Measurements from ENCODE around the gene PTPRK. TPM values are rescaled to one million over a fixed set of nuclear protein-coding genes. Genes with fewer than 3 reads are reported as not detected.

PTPRK gene
- total and polyA plus RNA-seq, 2 experiments from 2014 or later = 26.9 to 56.4 TPM

DNA sequence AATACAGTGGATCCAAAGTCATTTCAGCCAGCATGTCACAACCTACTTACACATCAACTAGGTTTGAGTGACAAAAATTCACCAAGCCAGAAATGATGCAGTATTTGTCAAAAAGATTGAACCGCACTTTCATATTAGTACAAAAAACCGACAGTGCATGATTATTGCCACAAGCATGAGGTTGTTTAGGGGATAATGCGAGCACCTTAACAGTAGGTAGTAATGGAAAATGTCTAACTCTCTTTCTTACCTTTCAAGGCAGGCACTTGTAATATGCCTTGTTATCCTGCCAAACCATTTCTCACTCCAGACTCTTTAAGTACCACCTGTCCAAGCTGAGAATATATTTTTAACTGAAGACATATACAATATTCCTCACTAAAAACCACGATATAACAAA lies 349.2 kb downstream of the PTPRK start (continued):
- TF ChIP-seq CREB1 (CRISPR knock-in tag; IDR thresholded peaks at IDR 0.05; ENCODE audit: low read depth) (no peak), POLR2AphosphoS5 (IDR thresholded peaks at IDR 0.05; ENCODE audit: low read depth) (no peak), ZNF114 (CRISPR knock-in tag; IDR thresholded peaks at IDR 0.05) (no peak)
- TF ChIP-seq, protein P1, sequence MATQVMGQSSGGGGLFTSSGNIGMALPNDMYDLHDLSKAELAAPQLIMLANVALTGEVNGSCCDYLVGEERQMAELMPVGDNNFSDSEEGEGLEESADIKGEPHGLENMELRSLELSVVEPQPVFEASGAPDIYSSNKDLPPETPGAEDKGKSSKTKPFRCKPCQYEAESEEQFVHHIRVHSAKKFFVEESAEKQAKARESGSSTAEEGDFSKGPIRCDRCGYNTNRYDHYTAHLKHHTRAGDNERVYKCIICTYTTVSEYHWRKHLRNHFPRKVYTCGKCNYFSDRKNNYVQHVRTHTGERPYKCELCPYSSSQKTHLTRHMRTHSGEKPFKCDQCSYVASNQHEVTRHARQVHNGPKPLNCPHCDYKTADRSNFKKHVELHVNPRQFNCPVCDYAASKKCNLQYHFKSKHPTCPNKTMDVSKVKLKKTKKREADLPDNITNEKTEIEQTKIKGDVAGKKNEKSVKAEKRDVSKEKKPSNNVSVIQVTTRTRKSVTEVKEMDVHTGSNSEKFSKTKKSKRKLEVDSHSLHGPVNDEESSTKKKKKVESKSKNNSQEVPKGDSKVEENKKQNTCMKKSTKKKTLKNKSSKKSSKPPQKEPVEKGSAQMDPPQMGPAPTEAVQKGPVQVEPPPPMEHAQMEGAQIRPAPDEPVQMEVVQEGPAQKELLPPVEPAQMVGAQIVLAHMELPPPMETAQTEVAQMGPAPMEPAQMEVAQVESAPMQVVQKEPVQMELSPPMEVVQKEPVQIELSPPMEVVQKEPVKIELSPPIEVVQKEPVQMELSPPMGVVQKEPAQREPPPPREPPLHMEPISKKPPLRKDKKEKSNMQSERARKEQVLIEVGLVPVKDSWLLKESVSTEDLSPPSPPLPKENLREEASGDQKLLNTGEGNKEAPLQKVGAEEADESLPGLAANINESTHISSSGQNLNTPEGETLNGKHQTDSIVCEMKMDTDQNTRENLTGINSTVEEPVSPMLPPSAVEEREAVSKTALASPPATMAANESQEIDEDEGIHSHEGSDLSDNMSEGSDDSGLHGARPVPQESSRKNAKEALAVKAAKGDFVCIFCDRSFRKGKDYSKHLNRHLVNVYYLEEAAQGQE (IDR thresholded peaks at IDR 0.05; ENCODE audit: unreplicated experiment) = no peak

DNA sequence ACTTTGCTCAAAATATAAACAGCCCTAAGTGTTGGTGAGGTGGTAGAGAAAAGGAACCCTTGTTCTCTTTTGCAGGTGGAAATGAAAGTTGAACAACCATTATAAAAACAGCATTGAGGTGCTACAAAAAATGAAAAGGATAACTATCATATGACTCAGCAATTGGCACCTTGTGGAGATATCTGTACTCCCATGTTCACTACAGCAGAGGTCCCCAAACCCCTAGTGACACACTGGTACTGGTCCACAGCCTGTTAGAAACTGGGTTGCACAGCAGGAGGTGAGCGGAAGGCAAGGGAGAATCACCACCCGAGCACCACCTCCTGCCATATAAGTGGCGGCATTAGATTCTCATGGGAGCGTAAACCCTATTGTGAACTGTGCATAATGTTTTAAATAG lies 352.2 kb downstream of the PTPRK start:
- H3K27me3 ChIP-seq (ENCODE audit: insufficient read depth) = no peaks in the 10 kb centered on the region
- no peaks in the 10 kb centered on the region for H3K9me2 ChIP-seq (ENCODE audit: insufficient read depth)
- H3F3A ChIP-seq (replicated peaks; ENCODE audit: low read depth) = no peaks in the 10 kb centered on the region
- no peaks in the 10 kb centered on the region for H4K20me1 ChIP-seq (replicated peaks; ENCODE audit: insufficient read depth)
- DNase-seq (ENCODE audit: low spot score) (no peak), ATAC-seq (no peak)
- no peak overlapping the region for H3K4me2 ChIP-seq
- H2AFZ ChIP-seq = no peak overlapping the region
- no peak overlapping the region for H3K4me3 ChIP-seq
- H3K4me1 ChIP-seq (ENCODE audit: insufficient read depth) = no peaks in the 10 kb centered on the region
- no peak overlapping the region for H3K27ac ChIP-seq (ENCODE audit: low read depth)
- H3K36me3 ChIP-seq (ENCODE audit: insufficient read depth) = no peaks in the 10 kb centered on the region
- H3K4me1 Mint-ChIP-seq = no peaks in the 10 kb centered on the region
- H3K4me3 Mint-ChIP-seq = no peak overlapping the region
- H3K27me3 Mint-ChIP-seq (ENCODE audit: insufficient read depth, low read depth, poor library complexity) = no peaks in the 10 kb centered on the region
- H3K27ac Mint-ChIP-seq = no peak overlapping the region; the same call in 1 of the 2 replicates
- no peaks in the 10 kb centered on the region for H3K36me3 Mint-ChIP-seq (ENCODE audit: low read depth)
- no peaks in the 10 kb centered on the region for H3K79me2 ChIP-seq (replicated peaks; ENCODE audit: insufficient read depth)
- no peaks in the 10 kb centered on the region for H3K9me3 Mint-ChIP-seq
- TF ChIP-seq JUNB (IDR thresholded peaks at IDR 0.05; ENCODE audit: unreplicated experiment) (no peak), STAT1 (IDR thresholded peaks at IDR 0.05; ENCODE audit: unreplicated experiment) (no peak), EZH2phosphoT487 (IDR thresholded peaks at IDR 0.05; ENCODE audit: unreplicated experiment) (no peak), EZH2 (IDR thresholded peaks at IDR 0.05; ENCODE audit: low read depth, unreplicated experiment) (no peak), ZNF114 (CRISPR knock-in tag; IDR thresholded peaks at IDR 0.05) (no peak)
- TF ChIP-seq, protein P2, sequence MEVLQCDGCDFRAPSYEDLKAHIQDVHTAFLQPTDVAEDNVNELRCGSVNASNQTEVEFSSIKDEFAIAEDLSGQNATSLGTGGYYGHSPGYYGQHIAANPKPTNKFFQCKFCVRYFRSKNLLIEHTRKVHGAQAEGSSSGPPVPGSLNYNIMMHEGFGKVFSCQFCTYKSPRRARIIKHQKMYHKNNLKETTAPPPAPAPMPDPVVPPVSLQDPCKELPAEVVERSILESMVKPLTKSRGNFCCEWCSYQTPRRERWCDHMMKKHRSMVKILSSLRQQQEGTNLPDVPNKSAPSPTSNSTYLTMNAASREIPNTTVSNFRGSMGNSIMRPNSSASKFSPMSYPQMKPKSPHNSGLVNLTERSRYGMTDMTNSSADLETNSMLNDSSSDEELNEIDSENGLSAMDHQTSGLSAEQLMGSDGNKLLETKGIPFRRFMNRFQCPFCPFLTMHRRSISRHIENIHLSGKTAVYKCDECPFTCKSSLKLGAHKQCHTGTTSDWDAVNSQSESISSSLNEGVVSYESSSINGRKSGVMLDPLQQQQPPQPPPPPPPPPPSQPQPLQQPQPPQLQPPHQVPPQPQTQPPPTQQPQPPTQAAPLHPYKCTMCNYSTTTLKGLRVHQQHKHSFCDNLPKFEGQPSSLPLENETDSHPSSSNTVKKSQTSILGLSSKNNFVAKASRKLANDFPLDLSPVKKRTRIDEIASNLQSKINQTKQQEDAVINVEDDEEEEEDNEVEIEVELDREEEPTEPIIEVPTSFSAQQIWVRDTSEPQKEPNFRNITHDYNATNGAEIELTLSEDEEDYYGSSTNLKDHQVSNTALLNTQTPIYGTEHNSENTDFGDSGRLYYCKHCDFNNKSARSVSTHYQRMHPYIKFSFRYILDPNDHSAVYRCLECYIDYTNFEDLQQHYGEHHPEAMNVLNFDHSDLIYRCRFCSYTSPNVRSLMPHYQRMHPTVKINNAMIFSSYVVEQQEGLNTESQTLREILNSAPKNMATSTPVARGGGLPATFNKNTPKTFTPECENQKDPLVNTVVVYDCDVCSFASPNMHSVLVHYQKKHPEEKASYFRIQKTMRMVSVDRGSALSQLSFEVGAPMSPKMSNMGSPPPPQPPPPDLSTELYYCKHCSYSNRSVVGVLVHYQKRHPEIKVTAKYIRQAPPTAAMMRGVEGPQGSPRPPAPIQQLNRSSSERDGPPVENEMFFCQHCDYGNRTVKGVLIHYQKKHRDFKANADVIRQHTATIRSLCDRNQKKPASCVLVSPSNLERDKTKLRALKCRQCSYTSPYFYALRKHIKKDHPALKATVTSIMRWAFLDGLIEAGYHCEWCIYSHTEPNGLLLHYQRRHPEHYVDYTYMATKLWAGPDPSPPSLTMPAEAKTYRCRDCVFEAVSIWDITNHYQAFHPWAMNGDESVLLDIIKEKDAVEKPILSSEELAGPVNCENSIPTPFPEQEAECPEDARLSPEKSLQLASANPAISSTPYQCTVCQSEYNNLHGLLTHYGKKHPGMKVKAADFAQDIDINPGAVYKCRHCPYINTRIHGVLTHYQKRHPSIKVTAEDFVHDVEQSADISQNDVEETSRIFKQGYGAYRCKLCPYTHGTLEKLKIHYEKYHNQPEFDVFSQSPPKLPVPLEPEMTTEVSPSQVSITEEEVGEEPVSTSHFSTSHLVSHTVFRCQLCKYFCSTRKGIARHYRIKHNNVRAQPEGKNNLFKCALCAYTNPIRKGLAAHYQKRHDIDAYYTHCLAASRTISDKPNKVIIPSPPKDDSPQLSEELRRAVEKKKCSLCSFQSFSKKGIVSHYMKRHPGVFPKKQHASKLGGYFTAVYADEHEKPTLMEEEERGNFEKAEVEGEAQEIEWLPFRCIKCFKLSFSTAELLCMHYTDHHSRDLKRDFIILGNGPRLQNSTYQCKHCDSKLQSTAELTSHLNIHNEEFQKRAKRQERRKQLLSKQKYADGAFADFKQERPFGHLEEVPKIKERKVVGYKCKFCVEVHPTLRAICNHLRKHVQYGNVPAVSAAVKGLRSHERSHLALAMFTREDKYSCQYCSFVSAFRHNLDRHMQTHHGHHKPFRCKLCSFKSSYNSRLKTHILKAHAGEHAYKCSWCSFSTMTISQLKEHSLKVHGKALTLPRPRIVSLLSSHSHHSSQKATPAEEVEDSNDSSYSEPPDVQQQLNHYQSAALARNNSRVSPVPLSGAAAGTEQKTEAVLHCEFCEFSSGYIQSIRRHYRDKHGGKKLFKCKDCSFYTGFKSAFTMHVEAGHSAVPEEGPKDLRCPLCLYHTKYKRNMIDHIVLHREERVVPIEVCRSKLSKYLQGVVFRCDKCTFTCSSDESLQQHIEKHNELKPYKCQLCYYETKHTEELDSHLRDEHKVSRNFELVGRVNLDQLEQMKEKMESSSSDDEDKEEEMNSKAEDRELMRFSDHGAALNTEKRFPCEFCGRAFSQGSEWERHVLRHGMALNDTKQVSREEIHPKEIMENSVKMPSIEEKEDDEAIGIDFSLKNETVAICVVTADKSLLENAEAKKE (CRISPR knock-in tag; IDR thresholded peaks at IDR 0.05) = no peak
- TF ChIP-seq, protein P3, sequence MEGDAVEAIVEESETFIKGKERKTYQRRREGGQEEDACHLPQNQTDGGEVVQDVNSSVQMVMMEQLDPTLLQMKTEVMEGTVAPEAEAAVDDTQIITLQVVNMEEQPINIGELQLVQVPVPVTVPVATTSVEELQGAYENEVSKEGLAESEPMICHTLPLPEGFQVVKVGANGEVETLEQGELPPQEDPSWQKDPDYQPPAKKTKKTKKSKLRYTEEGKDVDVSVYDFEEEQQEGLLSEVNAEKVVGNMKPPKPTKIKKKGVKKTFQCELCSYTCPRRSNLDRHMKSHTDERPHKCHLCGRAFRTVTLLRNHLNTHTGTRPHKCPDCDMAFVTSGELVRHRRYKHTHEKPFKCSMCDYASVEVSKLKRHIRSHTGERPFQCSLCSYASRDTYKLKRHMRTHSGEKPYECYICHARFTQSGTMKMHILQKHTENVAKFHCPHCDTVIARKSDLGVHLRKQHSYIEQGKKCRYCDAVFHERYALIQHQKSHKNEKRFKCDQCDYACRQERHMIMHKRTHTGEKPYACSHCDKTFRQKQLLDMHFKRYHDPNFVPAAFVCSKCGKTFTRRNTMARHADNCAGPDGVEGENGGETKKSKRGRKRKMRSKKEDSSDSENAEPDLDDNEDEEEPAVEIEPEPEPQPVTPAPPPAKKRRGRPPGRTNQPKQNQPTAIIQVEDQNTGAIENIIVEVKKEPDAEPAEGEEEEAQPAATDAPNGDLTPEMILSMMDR (conservative IDR thresholded peaks at IDR 0.05; ENCODE audit: low read depth in 2 of 2) = no peak
- TF ChIP-seq, protein P1 (IDR thresholded peaks at IDR 0.05; ENCODE audit: unreplicated experiment) = no peak
